SH-SY5Y (cell line): ENCODE results near the gene ZNF91.

Experiments used
- GATA2 ChIP-seq: IDR thresholded peaks from 2 replicates; pipeline ENCODE4 v1.6.1; 2011; ENCODE audit warnings: mild to moderate bottlenecking, low read depth, low read length
- GATA3 ChIP-seq: IDR thresholded peaks from 2 replicates; pipeline ENCODE4 v1.6.1; 2011; ENCODE audit warnings: low read depth, mild to moderate bottlenecking, low read length, moderate library complexity

GRCh38 chr19:23404676-23405075 lies 9.4 kb upstream of the ZNF91 start:
- TF ChIP-seq GATA2 (no peak), GATA3 (no peak)
